Mesodermal cell (in vitro differentiated cells): ENCODE results near the gene CTNNAL1.
A peak's percentile ranks its signal among the peaks of the same experiment; 100 is the strongest.

Source experiments
- H3K27ac ChIP-seq: 2 replicates; pipeline ENCODE4 v1.7.0; 2013; ENCODE audit warnings: mild to moderate bottlenecking, low read depth, low read length, moderate library complexity; ENCODE audit not compliant: severe bottlenecking
- H3K36me3 ChIP-seq: 2 replicates; pipeline ENCODE4 v1.7.1; 2013; ENCODE audit warnings: mild to moderate bottlenecking, low read length, moderate library complexity; ENCODE audit not compliant: control insufficient read depth, insufficient read depth
- H3K4me1 ChIP-seq: one replicate; pipeline ENCODE4 v1.7.1; 2013; ENCODE audit warnings: mild to moderate bottlenecking, low read length; ENCODE audit not compliant: insufficient read depth, control insufficient read depth, poor library complexity, severe bottlenecking
- H3K4me3 ChIP-seq: 2 replicates; pipeline ENCODE4 v1.7.0; 2013; ENCODE audit warnings: low read length, control low read depth, mild to moderate bottlenecking; ENCODE audit not compliant: insufficient read depth, poor library complexity, severe bottlenecking; ENCODE audit errors: extremely low read depth
- H3K9me3 ChIP-seq: 2 replicates; pipeline ENCODE4 v1.7.1; 2013; ENCODE audit warnings: mild to moderate bottlenecking, low read length, moderate library complexity; ENCODE audit not compliant: control insufficient read depth
- WGBS, 2 experiments: methylation state at CpG; one replicate each; pipeline ENCODE4 v1.1.5; 2013; ENCODE audit warnings: missing lambda C conversion rate in 2 of 2; ENCODE audit not compliant: insufficient coverage in 2 of 2; 5-methylcytosine and 5-hydroxymethylcytosine counted together

CTNNAL1 gene

GRCh38 chr9:109040571-109040970, 27.3 kb upstream of the CTNNAL1 start:
- Histone ChIP-seq H3K36me3 (peaks cover 65% of the 10 kb centered on the region), H3K9me3 (no peaks in the 10 kb centered on the region), H3K4me3 (no peak overlapping the region), H3K4me1 (peaks cover 5% of the 10 kb centered on the region), H3K27ac (no peak overlapping the region)
- WGBS, 2 experiments: 100% methylated on average over 2 of the region's 4 CpGs

- Histone ChIP-seq H3K4me3 (no peak overlapping the region), H3K9me3 (no peaks in the 10 kb centered on the region), H3K36me3 (peaks cover 61% of the 10 kb centered on the region), H3K4me1 (peaks cover 5% of the 10 kb centered on the region), H3K27ac (no peak overlapping the region)
- 88 to 94% methylated on average over 4 of the region's 4 CpGs for WGBS, 2 experiments
These were observed 26.2 kb upstream of the CTNNAL1 start for GRCh38 chr9:109039539-109039938.

- Histone ChIP-seq H3K4me3 (no peak overlapping the region), H3K9me3 (no peaks in the 10 kb centered on the region), H3K27ac (no peak overlapping the region), H3K36me3 (peaks cover 61% of the 10 kb centered on the region), H3K4me1 (peaks cover 5% of the 10 kb centered on the region)
- WGBS, 2 experiments: 100% methylated on average over 1 of the region's 4 CpGs
These were observed 24.8 kb upstream of the CTNNAL1 start for GRCh38 chr9:109037946-109038715.

GRCh38 chr9:109036744-109037680, 23.7 kb upstream of the CTNNAL1 start:
- WGBS, 2 experiments: 77 to 96% methylated on average over 3 of the region's 6 CpGs
- peaks cover 59% of the 10 kb centered on the region for H3K36me3 ChIP-seq
- no peak overlapping the region for H3K4me3 ChIP-seq
- H3K4me1 ChIP-seq: peaks cover 5% of the 10 kb centered on the region
- H3K9me3 ChIP-seq: no peaks in the 10 kb centered on the region
- H3K27ac ChIP-seq: peak overlapping the region; percentile 51

GRCh38 chr9:109035684-109036423, 22.6 kb upstream of the CTNNAL1 start:
- Histone ChIP-seq H3K9me3 (no peaks in the 10 kb centered on the region), H3K36me3 (peaks cover 60% of the 10 kb centered on the region), H3K27ac (peak overlapping the region; percentile 51), H3K4me3 (no peak overlapping the region), H3K4me1 (peaks cover 5% of the 10 kb centered on the region)
- 86% methylated on average over 1 of the region's 2 CpGs; no CpG with 5 or more reads in 1 of the 2 experiments for WGBS, 2 experiments

GRCh38 chr9:109033941-109034700, 20.8 kb upstream of the CTNNAL1 start:
- H3K27ac ChIP-seq: no peak overlapping the region
- H3K9me3 ChIP-seq: no peaks in the 10 kb centered on the region
- WGBS, 2 experiments: 81 to 96% methylated on average over 4 of the region's 6 CpGs
- peaks cover 58% of the 10 kb centered on the region for H3K36me3 ChIP-seq
- H3K4me1 ChIP-seq: peaks cover 5% of the 10 kb centered on the region
- H3K4me3 ChIP-seq: no peak overlapping the region

GRCh38 chr9:109031241-109031640, 17.9 kb upstream of the CTNNAL1 start:
- Histone ChIP-seq H3K36me3 (peaks cover 56% of the 10 kb centered on the region), H3K4me1 (no peaks in the 10 kb centered on the region), H3K4me3 (no peak overlapping the region), H3K27ac (no peak overlapping the region), H3K9me3 (no peaks in the 10 kb centered on the region)
- WGBS, 2 experiments: 100% methylated on average over 1 of the region's 3 CpGs; no CpG with 5 or more reads in 1 of the 2 experiments

GRCh38 chr9:109030426-109030825, 17.1 kb upstream of the CTNNAL1 start:
- Histone ChIP-seq H3K9me3 (no peaks in the 10 kb centered on the region), H3K4me3 (no peak overlapping the region), H3K27ac (no peak overlapping the region), H3K4me1 (no peaks in the 10 kb centered on the region), H3K36me3 (peaks cover 56% of the 10 kb centered on the region)
- WGBS, 2 experiments: 100% methylated on average over 1 to 4 of the region's 4 CpGs

- no peak overlapping the region for H3K4me3 ChIP-seq
- no peaks in the 10 kb centered on the region for H3K9me3 ChIP-seq
- H3K27ac ChIP-seq: no peak overlapping the region
- H3K36me3 ChIP-seq: peaks cover 47% of the 10 kb centered on the region
- H3K4me1 ChIP-seq: no peaks in the 10 kb centered on the region
- 93 to 100% methylated on average over 1 to 3 of the region's 4 CpGs for WGBS, 2 experiments
These were observed 15.2 kb upstream of the CTNNAL1 start for GRCh38 chr9:109028457-109028856.

- Histone ChIP-seq H3K4me1 (no peaks in the 10 kb centered on the region), H3K36me3 (peaks cover 36% of the 10 kb centered on the region), H3K4me3 (no peak overlapping the region), H3K9me3 (no peaks in the 10 kb centered on the region), H3K27ac (peak overlapping the region; percentile 31)
- WGBS, 2 experiments: 83% methylated on average over 1 of the region's 2 CpGs; no CpG with 5 or more reads in 1 of the 2 experiments
These were observed 13.9 kb upstream of the CTNNAL1 start for GRCh38 chr9:109027176-109027575.
